ENCODE data around the gene HSH2D.

DNA sequence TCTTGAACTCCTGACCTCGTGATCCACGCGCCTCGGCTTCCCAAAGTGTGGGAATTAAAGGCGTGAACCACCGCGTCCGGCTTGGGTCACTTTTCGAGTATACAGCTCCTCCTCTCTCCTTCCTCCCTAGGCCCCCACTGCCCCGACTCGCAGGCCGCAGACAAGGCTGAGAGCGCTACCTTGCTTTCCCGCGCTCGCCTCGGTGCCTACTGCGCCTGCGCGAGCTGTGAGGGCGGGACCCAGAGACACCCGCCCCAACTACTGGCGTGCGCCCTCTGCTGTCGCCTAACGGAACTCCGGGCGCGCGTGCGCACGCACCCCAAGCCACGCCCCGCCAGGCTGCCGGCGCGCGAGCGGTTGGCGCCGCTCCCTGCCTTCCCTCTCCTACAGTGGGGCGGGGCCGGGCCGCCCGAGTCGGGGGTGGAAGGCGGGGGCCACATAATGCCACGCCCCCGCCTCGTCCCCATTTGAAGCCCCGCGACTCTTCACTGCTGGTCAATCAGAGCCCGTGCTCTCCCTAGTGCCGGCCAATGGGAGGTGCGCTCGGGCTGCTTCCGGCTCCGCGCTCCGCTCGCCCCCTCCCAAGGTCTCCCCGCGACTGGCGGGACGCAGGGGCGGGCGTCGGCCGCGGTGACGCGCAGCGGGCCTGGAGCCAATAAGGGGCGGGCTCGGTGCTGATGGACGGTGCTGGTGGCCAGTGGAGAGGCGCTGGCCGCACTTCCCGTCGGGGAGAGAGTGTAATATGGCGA, 32.2 kb upstream of the HSH2D start, which contains the start of gene RAB8A:
- TF ChIP-seq, protein P1, sequence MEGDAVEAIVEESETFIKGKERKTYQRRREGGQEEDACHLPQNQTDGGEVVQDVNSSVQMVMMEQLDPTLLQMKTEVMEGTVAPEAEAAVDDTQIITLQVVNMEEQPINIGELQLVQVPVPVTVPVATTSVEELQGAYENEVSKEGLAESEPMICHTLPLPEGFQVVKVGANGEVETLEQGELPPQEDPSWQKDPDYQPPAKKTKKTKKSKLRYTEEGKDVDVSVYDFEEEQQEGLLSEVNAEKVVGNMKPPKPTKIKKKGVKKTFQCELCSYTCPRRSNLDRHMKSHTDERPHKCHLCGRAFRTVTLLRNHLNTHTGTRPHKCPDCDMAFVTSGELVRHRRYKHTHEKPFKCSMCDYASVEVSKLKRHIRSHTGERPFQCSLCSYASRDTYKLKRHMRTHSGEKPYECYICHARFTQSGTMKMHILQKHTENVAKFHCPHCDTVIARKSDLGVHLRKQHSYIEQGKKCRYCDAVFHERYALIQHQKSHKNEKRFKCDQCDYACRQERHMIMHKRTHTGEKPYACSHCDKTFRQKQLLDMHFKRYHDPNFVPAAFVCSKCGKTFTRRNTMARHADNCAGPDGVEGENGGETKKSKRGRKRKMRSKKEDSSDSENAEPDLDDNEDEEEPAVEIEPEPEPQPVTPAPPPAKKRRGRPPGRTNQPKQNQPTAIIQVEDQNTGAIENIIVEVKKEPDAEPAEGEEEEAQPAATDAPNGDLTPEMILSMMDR (IDR thresholded peaks at IDR 0.05; ENCODE audit: low read length), result peak; percentile 83
- no peak for TF ChIP-seq EZH2 (optimal IDR thresholded peaks at IDR 0.05; ENCODE audit: low read depth, low read length)

All from MM.1S (cell line).